GM23338 (cell line): ENCODE results near the gene VAMP2. TPM values are rescaled to one million over a fixed set of nuclear protein-coding genes. Genes with fewer than 3 reads are reported as not detected.
A peak's percentile ranks its signal among the peaks of the same experiment; 100 is the strongest.

Experiments used
- ATAC-seq: fragments of 200-7000 bp; cut with Tn5 transposase; 3 replicates; pipeline ENCODE4 v1.9.1; 2020
- DNase-seq: peaks from one replicate; pipeline ENCODE4 v3.0.0-alpha.2; 2015; ENCODE audit warnings: low spot score
- H2AFZ ChIP-seq: fragments of 200-600 bp; sonication (generic); 2 replicates; pipeline ENCODE4 v1.8.0; 2016; ENCODE audit warnings: antibody characterized with exemption, mild to moderate bottlenecking, moderate library complexity
- H3F3A ChIP-seq: fragments of 200-600 bp; sonication (generic); replicated peaks from 2 replicates; pipeline ENCODE4 v1.8.0; 2017; ENCODE audit warnings: antibody characterized with exemption, mixed run types, low read depth
- H3K27ac ChIP-seq: fragments of 200-600 bp; sonication (generic); 2 replicates; pipeline ENCODE4 v1.6.1; 2016; ENCODE audit warnings: low read depth
- H3K27me3 ChIP-seq: fragments of 200-600 bp; sonication (generic); 2 replicates; pipeline ENCODE4 v1.8.0; 2016; ENCODE audit warnings: mild to moderate bottlenecking, mixed run types, moderate library complexity; ENCODE audit not compliant: insufficient read depth
- H3K36me3 ChIP-seq: fragments of 200-600 bp; sonication (generic); 2 replicates; pipeline ENCODE4 v1.8.0; 2016; ENCODE audit warnings: mild to moderate bottlenecking; ENCODE audit not compliant: insufficient read depth
- H3K4me1 ChIP-seq: fragments of 200-600 bp; sonication (generic); 2 replicates; pipeline ENCODE4 v1.8.0; 2016; ENCODE audit warnings: mild to moderate bottlenecking, moderate library complexity; ENCODE audit not compliant: insufficient read depth
- H3K4me2 ChIP-seq: fragments of 200-600 bp; sonication (generic); 2 replicates; pipeline ENCODE4 v1.7.1; 2017; ENCODE audit warnings: mixed run types
- H3K4me3 ChIP-seq: fragments of 200-600 bp; sonication (generic); 2 replicates; pipeline ENCODE4 v1.6.1; 2016; ENCODE audit warnings: mixed run types
- H3K79me2 ChIP-seq: fragments of 200-600 bp; sonication (generic); replicated peaks from 2 replicates; pipeline ENCODE4 v1.8.0; 2017; ENCODE audit warnings: mild to moderate bottlenecking; ENCODE audit not compliant: insufficient read depth
- H3K9me2 ChIP-seq: fragments of 200-600 bp; sonication (generic); 2 replicates; pipeline ENCODE4 v1.8.0; 2017; ENCODE audit not compliant: insufficient read depth
- H4K20me1 ChIP-seq: fragments of 200-600 bp; sonication (generic); replicated peaks from 2 replicates; pipeline ENCODE4 v1.8.0; 2017; ENCODE audit warnings: mild to moderate bottlenecking; ENCODE audit not compliant: insufficient read depth
- H3K27ac Mint-ChIP-seq: 2 replicates; pipeline ENCODE4 v1.8.0; 2020; ENCODE audit warnings: inconsistent platforms, mild to moderate bottlenecking, moderate library complexity, mixed read lengths
- H3K27me3 Mint-ChIP-seq: 3 replicates; pipeline ENCODE4 v1.8.0; 2022; ENCODE audit warnings: low read depth, mild to moderate bottlenecking, moderate library complexity, mixed read lengths, inconsistent platforms; ENCODE audit not compliant: insufficient read depth, poor library complexity
- H3K36me3 Mint-ChIP-seq: 3 replicates; pipeline ENCODE4 v1.8.0; 2021; ENCODE audit warnings: low read depth, mild to moderate bottlenecking, inconsistent platforms, moderate library complexity, mixed read lengths
- H3K4me1 Mint-ChIP-seq: 3 replicates; pipeline ENCODE4 v1.8.0; 2020; ENCODE audit warnings: mild to moderate bottlenecking, inconsistent platforms, mixed read lengths
- H3K4me3 Mint-ChIP-seq: 3 replicates; pipeline ENCODE4 v1.8.0; 2021; ENCODE audit warnings: moderate library complexity, mild to moderate bottlenecking, inconsistent platforms, mixed read lengths
- H3K9me3 Mint-ChIP-seq: 3 replicates; pipeline ENCODE4 v1.8.0; 2020; ENCODE audit warnings: moderate library complexity, mild to moderate bottlenecking, inconsistent platforms, mixed read lengths
- CREB1 ChIP-seq: fragments of 250-450 bp; sonication (Bioruptor Pico); IDR thresholded peaks from 2 replicates; pipeline ENCODE4 v1.5.0; 2020; ENCODE audit warnings: low read depth, mild to moderate bottlenecking, moderate library complexity
- EZH2 ChIP-seq: fragments of 200-600 bp; sonication (generic); IDR thresholded peaks from one replicate; pipeline ENCODE4 v1.8.0; 2017; ENCODE audit warnings: antibody characterized with exemption, mild to moderate bottlenecking, low read depth; ENCODE audit not compliant: unreplicated experiment
- POLR2AphosphoS5 ChIP-seq: IDR thresholded peaks from 2 replicates; pipeline ENCODE4 v1.6.1; 2016; ENCODE audit warnings: antibody characterized with exemption, low read depth
- polyA plus RNA-seq: library from polyadenylated mRNA; unstranded; fragments of >200 nt; fragmentation: Nextera tagmentation; extraction: Ambion mirVana; gene quantifications from 2 replicates; pipeline ENCODE4 v1.2.1, GENCODE V29; 2016
- total RNA-seq: library from RNA; depleted of rRNA; stranded (reverse); fragments of >200 nt; shearing (Covaris generic); gene quantifications from 2 replicates; pipeline ENCODE4 v1.2.3, GENCODE V29; 2014
- TF ChIP-seq, protein P1 (sequence below), 2 experiments: fragments of 200-600 bp in 1 of 2; sonication (generic) in 1 of 2; conservative IDR thresholded peaks; 2 replicates each; pipeline versions ENCODE4 v1.5.1 to v1.6.1; 2016 to 2017; ENCODE audit warnings: antibody characterized with exemption in 2 of 2, low read depth in 2 of 2, mild to moderate bottlenecking in 2 of 2, moderate library complexity in 1 of 2
- TF ChIP-seq, protein P2 (sequence below): IDR thresholded peaks from 2 replicates; pipeline ENCODE4 v1.6.1; 2016; ENCODE audit warnings: antibody characterized with exemption
- TF ChIP-seq, protein P3 (sequence below): IDR thresholded peaks from one replicate; pipeline ENCODE4 v1.6.1; 2018; ENCODE audit warnings: antibody characterized with exemption; ENCODE audit not compliant: unreplicated experiment

Gene VAMP2
- total and polyA plus RNA-seq, 2 experiments from 2014 or later = 6.9 to 32.3 TPM

DNA sequence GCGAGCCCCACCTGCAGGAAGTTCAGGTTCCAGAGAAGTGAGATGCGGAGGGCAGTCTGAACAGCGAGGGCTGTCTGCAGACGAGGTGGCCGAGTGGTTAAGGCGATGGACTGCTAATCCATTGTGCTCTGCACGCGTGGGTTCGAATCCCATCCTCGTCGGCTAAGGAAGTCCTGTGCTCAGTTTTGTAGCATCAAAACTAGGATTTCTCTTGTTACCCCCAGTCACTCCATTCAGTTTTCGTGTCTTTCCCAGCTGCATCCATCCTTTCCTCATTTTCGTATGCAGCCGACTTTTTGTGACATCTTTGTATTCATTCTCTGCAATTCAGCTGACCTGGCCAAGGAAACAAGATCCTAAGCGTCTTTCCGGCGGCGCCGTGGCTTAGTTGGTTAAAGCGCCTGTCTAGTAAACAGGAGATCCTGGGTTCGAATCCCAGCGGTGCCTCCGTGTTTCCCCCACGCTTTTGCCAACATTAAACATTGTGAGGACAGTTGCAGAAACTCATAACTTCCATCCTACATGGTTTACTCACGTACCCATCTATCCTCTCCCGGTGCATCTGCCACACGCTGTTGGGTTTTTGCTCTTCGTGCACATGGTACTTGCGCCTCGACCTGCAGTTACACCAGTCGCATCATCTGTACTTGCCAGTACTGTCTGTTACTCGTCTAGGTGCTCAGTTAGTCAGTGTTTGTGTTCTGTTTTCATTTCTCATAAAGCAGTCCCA, 24.2 kb upstream of the VAMP2 start:
- Mint-ChIP-seq H3K9me3 (no peaks in the 10 kb centered on the region; the same call in 2 of the 3 replicates), H3K4me1 (peaks cover 12% of the 10 kb centered on the region), H3K27me3 (peaks cover 21% of the 10 kb centered on the region), H3K36me3 (no peaks in the 10 kb centered on the region; the same call in 2 of the 3 replicates), H3K27ac (no peak overlapping the region), H3K4me3 (no peak overlapping the region)
- Histone ChIP-seq H2AFZ (peak overlapping the region; percentile 98; the same call in 1 of the 2 replicates), H3K36me3 (no peaks in the 10 kb centered on the region), H3K9me2 (no peaks in the 10 kb centered on the region), H4K20me1 (no peaks in the 10 kb centered on the region), H3K27me3 (peaks cover 13% of the 10 kb centered on the region), H3F3A (peaks cover 15% of the 10 kb centered on the region), H3K4me1 (peaks cover 9% of the 10 kb centered on the region), H3K4me3 (peak overlapping the region; percentile 100), H3K79me2 (no peaks in the 10 kb centered on the region), H3K27ac (no peak overlapping the region), H3K4me2 (peak overlapping the region; percentile 77)
- ATAC-seq (peak; percentile 15), DNase-seq (peak; percentile 94)
- TF ChIP-seq, protein P1, sequence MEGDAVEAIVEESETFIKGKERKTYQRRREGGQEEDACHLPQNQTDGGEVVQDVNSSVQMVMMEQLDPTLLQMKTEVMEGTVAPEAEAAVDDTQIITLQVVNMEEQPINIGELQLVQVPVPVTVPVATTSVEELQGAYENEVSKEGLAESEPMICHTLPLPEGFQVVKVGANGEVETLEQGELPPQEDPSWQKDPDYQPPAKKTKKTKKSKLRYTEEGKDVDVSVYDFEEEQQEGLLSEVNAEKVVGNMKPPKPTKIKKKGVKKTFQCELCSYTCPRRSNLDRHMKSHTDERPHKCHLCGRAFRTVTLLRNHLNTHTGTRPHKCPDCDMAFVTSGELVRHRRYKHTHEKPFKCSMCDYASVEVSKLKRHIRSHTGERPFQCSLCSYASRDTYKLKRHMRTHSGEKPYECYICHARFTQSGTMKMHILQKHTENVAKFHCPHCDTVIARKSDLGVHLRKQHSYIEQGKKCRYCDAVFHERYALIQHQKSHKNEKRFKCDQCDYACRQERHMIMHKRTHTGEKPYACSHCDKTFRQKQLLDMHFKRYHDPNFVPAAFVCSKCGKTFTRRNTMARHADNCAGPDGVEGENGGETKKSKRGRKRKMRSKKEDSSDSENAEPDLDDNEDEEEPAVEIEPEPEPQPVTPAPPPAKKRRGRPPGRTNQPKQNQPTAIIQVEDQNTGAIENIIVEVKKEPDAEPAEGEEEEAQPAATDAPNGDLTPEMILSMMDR (conservative IDR thresholded peaks at IDR 0.05; ENCODE audit: low read depth in 2 of 2) = peak in 1 of 2 experiments; percentile 36; a peak in 2 of 4 replicates
- no peak for TF ChIP-seq POLR2AphosphoS5
- TF ChIP-seq, protein P2, sequence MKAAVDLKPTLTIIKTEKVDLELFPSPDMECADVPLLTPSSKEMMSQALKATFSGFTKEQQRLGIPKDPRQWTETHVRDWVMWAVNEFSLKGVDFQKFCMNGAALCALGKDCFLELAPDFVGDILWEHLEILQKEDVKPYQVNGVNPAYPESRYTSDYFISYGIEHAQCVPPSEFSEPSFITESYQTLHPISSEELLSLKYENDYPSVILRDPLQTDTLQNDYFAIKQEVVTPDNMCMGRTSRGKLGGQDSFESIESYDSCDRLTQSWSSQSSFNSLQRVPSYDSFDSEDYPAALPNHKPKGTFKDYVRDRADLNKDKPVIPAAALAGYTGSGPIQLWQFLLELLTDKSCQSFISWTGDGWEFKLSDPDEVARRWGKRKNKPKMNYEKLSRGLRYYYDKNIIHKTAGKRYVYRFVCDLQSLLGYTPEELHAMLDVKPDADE = peak; percentile 46; the same call in 1 of the 2 replicates
- TF ChIP-seq, protein P3, sequence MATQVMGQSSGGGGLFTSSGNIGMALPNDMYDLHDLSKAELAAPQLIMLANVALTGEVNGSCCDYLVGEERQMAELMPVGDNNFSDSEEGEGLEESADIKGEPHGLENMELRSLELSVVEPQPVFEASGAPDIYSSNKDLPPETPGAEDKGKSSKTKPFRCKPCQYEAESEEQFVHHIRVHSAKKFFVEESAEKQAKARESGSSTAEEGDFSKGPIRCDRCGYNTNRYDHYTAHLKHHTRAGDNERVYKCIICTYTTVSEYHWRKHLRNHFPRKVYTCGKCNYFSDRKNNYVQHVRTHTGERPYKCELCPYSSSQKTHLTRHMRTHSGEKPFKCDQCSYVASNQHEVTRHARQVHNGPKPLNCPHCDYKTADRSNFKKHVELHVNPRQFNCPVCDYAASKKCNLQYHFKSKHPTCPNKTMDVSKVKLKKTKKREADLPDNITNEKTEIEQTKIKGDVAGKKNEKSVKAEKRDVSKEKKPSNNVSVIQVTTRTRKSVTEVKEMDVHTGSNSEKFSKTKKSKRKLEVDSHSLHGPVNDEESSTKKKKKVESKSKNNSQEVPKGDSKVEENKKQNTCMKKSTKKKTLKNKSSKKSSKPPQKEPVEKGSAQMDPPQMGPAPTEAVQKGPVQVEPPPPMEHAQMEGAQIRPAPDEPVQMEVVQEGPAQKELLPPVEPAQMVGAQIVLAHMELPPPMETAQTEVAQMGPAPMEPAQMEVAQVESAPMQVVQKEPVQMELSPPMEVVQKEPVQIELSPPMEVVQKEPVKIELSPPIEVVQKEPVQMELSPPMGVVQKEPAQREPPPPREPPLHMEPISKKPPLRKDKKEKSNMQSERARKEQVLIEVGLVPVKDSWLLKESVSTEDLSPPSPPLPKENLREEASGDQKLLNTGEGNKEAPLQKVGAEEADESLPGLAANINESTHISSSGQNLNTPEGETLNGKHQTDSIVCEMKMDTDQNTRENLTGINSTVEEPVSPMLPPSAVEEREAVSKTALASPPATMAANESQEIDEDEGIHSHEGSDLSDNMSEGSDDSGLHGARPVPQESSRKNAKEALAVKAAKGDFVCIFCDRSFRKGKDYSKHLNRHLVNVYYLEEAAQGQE = peak; percentile 18
- peak; percentile 47; the same call in 1 of the 2 replicates for TF ChIP-seq CREB1

DNA sequence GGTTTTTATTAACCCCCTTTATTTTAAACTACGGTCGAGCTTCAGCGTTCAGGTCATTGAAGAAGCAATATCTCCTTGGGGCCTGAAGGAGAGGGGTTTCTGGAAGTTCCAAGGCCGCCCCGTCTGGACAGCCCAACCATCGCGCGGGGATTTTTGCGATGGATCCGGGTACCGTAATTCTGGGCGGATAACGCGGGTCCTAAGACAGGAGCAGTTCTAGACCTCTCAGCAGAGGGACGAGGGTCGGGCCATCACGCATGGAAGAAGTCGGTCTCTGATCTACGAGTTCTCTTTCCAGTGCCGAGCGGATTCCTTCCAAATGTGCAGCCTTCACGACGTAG, 23.7 kb upstream of the VAMP2 start:
- Mint-ChIP-seq H3K36me3 (no peaks in the 10 kb centered on the region; the same call in 2 of the 3 replicates), H3K27me3 (peaks cover 22% of the 10 kb centered on the region), H3K4me3 (no peak overlapping the region), H3K4me1 (peaks cover 13% of the 10 kb centered on the region), H3K27ac (no peak overlapping the region), H3K9me3 (no peaks in the 10 kb centered on the region; the same call in 2 of the 3 replicates)
- Histone ChIP-seq H2AFZ (peak overlapping the region; percentile 98), H3F3A (peaks cover 11% of the 10 kb centered on the region), H3K27me3 (peaks cover 13% of the 10 kb centered on the region), H3K9me2 (no peaks in the 10 kb centered on the region), H4K20me1 (no peaks in the 10 kb centered on the region), H3K4me2 (peak overlapping the region; percentile 77), H3K79me2 (no peaks in the 10 kb centered on the region), H3K4me3 (peak overlapping the region; percentile 100), H3K4me1 (peaks cover 9% of the 10 kb centered on the region), H3K36me3 (no peaks in the 10 kb centered on the region), H3K27ac (no peak overlapping the region)
- TF ChIP-seq, protein P1 (conservative IDR thresholded peaks at IDR 0.05; ENCODE audit: low read depth in 2 of 2) = 0 out of 4 replicates have a peak, but pooled peaks of 1 of the 2 experiments have one; percentile 25
- TF ChIP-seq EZH2 = no peak
- DNase-seq (no peak), ATAC-seq (no peak)
